NCI-H1694 (cell line): ENCODE results near the gene PLAC1.
A peak's percentile ranks its signal among the peaks of the same experiment; 100 is the strongest.

Experiments
- DNase-seq: peaks from one replicate; lab custom pipeline; 2025; lab: John Stamatoyannopoulos, UW

The PLAC1 gene

DNA sequence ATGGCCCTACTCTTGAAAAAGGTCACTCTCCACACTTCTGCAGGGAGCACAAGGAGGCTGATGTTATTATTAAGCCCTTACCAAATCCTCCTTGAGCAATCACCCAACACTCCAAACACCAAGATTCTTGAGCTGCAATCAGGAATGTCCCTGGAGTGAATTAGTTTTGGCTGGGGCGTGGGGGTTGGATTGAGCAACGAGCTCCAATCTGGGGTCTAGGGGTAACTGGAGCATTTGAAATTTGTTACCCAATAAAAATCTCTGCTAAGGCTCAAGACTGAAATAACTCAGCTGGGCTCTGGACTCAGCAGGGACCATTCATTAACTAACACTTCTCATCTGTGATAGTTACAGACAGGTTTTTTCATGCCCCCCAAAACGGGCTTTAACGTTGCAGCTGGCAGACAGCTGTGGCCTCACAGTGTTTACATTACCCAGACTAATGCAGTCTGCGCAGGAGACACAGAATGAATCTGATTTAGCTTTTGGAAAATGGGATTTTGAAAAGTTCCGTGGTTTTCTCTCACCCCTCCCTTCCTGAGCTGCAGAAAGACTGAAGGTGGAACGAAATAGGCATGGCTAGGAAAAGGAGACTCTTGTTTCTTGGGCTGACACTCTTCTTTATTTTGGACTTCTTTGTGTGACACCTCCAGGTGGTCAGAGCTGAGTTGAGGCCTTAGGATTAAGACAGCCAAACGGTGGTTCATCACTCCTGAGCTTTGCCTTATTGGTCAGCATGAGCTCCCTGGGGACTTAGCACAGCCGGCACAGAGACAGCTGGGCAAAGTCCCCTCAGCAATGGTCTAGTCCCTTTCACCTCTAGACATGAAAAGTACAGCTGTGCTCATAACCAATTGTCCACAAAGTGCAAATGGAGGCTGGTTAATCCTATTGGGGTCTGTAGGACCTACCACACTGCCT is 26.6 kb downstream of the PLAC1 start:
- DNase-seq, result peak; percentile 36

DNA sequence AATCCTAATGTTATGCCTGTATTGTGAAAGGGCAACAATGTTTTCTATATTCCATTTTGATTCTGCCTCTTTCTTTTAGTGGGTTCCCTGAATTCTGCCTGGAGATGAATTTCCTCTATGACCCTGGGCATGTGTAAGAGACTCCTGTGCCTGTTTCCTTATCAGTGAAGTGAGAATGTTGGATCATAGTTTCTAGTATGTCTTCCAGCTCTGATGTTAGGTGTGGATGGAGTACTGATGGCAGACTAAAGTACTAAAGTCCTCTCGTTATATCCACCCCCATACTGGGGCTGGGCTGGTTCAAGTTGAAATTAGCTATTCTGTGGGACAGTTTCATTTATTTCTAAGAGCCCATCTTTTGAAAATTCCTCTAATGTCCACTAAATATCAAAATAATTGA is 29.6 kb downstream of the PLAC1 start:
- DNase-seq, result no peak

DNA sequence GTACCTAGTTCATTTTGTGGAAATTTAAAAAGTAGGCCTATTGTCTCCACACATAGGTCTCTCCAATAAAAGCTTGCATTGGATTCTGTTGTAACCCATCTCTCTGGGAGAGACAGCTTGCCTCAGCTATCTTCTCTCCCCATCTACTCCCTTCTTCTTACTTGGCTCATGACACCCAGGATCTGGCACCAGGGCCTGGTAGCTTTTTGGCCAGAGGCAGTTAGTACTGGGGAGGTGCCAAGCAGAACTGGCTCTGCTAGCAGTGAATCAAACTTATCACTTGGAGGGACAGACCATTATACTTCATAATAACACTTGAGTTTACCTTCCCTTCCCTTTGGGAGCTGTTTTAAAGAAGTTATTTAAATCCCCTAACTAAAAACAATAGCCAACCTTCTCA is 31.8 kb downstream of the PLAC1 start:
- no peak for DNase-seq

DNA sequence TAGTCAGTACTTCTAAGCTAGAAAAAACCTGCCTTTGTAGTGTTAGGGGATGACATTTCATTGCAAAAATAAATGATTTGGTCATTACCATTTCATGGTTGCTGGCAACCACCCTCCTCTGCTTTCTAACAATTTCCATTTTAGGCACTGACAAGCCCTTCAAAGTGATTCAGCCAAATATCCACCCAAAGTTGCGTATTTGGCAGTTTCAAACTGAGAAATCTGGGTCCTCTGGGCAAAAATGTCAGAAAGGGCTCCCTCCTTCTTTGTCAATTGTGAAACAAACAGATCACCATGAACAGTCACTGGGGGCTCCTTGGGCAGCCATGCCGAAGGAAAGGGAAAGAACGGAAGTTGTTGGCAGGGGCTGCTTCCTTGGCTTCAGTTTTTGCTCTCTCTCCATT is 33.0 kb downstream of the PLAC1 start:
- no peak for DNase-seq

- no peak for DNase-seq
Observed at GRCh38 chrX:134624046-134624430, 34.2 kb downstream of the PLAC1 start.

DNA sequence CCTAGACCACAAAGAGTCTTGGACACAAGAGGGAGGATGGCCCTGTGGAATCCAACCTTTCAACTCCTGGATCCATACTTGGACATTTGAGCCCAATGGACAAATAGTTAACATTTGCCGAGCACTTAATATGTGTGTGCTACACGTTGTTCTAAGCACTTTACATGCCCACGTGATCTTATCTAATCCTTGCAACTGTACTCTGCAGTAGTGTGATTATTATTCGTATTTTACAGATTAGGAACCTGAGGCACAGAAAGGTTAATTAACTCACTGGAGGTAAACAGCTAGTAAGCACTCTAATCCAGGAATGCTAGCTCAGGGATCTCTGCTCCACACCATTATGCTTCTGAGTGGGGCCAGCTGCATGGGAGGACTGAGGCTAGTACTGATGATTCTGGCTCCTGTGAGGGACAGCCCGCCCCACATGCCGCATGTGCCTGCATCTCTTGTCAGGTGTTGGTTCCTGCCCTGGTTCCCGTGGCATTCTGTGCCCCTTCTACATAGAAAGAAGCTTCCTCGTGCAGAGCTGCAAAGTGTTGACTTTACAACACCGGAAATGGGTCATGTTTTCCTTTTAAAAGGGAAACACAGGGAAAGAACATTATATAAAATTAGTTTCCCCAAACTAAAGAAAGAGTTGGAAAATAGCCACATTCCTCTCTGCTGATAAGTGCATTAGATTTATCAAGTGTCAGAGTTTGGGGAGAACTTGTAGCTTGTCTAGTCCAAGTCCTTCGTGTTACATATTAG is 34.8 kb downstream of the PLAC1 start:
- DNase-seq, result no peak

DNA sequence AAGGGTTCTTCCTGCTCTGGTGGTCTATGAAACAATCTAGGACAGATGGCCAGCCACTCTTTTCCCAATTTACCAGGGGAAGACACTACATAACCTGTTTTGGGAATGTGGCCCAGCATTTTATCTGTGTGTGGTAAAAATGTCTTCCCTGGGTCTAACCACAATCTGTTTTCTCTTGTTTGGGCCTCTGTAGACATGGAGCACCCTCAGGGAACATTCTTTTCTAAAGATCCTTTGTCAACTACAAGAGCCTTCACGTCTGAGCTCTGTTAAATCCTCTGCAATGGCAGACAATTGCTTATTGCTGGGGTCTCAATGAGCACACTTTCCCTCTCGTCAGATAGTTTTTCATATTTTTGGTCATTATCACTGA is 35.5 kb downstream of the PLAC1 start:
- DNase-seq, result no peak

DNA sequence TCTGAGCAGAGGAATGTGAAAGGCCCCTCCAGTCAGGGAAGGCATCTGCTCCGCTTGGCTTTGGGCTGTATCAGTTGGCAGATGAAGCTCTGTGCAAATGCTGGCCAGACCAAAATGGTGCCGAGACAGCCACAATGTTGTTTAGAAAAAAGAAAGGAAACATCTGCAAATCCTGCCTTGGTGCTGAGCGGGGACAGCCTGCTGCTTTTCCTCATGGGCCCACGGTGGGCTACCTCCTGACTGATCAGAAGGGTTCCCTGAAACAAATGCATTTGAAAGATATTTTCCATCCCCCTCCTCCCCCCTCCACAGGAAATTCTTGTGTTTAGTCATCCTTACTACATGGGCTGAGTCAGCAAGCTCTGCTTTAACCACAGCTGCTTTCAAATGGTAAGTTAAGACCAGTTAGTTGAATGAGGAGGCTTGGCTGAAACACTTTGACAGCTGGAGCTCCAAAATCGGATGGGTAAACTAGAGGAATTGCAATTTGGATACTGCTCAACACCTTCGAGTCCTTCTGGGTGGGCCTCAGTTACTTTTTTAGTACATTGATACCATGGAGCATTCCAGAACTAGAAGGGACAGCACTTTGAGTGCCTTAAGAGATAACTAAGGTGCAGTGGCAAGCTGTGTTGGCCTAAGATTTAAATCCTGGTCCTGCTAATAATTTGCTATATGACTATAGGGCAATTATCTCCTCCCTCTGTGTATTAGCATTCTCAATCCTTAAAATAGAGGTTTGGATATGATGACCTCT is 36.0 kb downstream of the PLAC1 start:
- DNase-seq, result peak; percentile 8

- no peak for DNase-seq
Observed at GRCh38 chrX:134619838-134620237, 38.4 kb downstream of the PLAC1 start.

GRCh38 chrX:134613396-134613795 is 44.9 kb downstream of the PLAC1 start:
- DNase-seq, result no peak

DNA sequence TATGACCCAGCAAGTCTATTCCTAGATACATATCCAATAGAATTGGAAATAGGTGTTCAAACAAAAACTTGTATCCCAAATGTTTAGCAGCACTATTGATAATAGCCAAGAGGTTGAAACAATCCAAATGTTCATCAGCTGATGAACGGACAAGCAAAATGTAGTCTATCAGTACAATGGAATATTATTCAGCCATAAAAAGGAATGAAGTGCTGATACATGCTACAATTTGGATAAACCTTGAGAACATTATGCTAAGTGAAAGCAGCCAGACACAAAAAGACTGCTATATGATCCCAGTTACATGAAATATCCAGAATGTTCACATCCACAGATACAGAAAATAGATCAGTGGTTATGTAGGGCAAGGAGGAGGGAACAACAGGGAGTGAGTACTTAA is 50.1 kb downstream of the PLAC1 start:
- no peak for DNase-seq

GRCh38 chrX:134607523-134607922 is 50.7 kb downstream of the PLAC1 start:
- no peak for DNase-seq

GRCh38 chrX:134604701-134605311 is 53.5 kb downstream of the PLAC1 start:
- DNase-seq, result peak; percentile 62

DNA sequence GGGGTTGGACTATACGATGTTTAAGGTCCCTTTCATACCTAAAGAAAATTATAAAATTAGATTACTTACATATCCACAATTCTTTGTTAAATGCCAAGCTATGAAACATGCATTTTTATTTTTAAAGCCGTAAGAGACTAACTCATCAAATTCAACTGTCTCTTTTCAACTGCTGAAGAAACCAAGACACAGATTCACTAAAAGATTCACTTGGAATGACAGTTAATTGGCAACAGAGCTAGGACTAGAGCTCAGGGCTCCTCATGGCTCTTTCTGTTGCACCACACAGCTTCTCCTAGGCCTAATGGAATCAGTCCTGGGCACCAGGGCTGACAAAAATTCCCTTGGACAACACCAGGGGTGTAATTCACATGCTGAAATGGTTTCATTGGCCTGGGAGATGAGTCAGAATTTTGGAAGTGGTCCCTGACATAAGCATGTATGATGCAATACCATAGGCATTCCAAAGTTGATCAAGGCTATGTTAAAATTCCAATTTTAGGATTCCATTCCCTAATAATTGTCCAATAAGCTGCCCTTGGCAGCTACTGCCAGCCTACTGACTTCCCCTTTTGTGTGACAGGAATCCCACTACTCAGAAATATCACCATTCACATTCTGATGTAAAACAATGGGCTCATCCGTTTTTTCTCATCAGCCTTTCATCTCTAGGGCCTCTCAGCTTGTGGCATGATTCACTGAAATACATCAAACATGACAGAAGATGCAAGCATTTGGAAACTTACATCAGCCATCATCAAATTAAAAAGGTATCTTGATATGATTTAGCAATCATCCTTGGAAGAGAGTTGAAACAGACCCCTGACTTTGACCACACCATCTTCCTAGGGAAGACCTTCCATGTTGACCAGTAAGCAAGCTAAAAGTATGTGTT is 54.2 kb downstream of the PLAC1 start:
- no peak for DNase-seq

GRCh38 chrX:134602410-134602809 is 55.9 kb downstream of the PLAC1 start:
- no peak for DNase-seq

- DNase-seq, result no peak
Observed at GRCh38 chrX:134601240-134601765, 57.0 kb downstream of the PLAC1 start.

GRCh38 chrX:134600714-134601113 is 57.6 kb downstream of the PLAC1 start:
- no peak for DNase-seq

GRCh38 chrX:134599184-134599914 is 58.9 kb downstream of the PLAC1 start:
- DNase-seq, result no peak

DNA sequence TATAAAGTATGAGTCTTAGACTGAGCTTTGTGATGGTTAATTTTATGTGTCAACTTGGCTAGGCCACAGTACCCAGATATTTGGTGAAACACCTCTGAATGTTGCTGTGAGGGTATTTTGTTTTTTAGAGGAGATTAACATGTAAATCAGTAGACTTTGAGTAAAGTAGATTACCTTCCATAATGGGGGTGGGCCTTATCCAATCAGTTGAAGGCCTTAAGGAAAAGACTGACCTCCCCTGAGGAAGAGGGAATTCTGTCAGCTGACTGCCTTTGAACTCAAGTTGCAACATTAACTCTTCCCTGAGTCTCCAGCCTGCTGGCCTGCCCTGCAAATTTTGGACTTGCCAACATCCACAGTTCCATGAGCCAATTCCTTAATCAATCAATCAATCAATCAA is 66.0 kb downstream of the PLAC1 start:
- DNase-seq, result no peak

DNA sequence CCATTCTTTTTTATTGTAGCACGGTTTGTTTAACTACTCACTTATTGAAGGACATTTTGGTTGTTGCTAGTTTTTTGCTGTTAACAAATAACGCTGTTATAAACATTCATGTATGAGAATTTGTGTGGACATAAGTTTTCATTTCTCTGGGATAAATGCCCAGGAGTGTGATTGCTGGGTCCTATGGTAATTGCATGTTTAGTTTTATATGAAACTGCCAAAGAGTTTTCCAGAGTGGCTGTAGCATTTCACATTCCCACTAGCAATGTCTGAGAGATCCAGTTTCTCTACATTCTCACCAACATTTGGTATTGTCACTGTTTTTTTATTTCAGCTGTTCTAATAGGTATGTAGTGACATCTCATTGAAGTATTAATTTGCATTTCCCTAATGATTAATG is 66.8 kb downstream of the PLAC1 start:
- no peak for DNase-seq
